Activated T-helper 2 cell treated with anti-CD3 and anti-CD28 coated beads, Interferon-gamma antibody, Interleukin-2, Interleukin-4, amounts not matched to agents 10 μg/mL and 5 μg/mL and 100 μg/mL, durations not matched to agents 14 hours and 24 hours and 36 hours (primary cell): ENCODE results near the gene SLC9C2. TPM values are rescaled to one million over a fixed set of nuclear protein-coding genes. Genes with fewer than 3 reads are reported as not detected.
"Not testable (repeated sequence)": the region's sequence is repeated elsewhere in the genome, so short reads cannot be mapped to it uniquely, and the experiment has no call there.

Experiments used
- DNase-seq: peaks from one replicate; pipeline ENCODE4 v3.0.0; 2021; ENCODE audit warnings: low spot score
- H3K27ac Mint-ChIP-seq: one replicate; pipeline ENCODE4 v1.8.0; 2021; ENCODE audit warnings: mixed read lengths
- H3K27me3 Mint-ChIP-seq: one replicate; pipeline ENCODE4 v1.8.0; 2021; ENCODE audit warnings: low read depth, mixed read lengths
- H3K36me3 Mint-ChIP-seq: one replicate; pipeline ENCODE4 v1.8.0; 2021; ENCODE audit warnings: low read depth, mixed read lengths
- H3K4me1 Mint-ChIP-seq: one replicate; pipeline ENCODE4 v1.8.0; 2021; ENCODE audit warnings: low read depth, mixed read lengths
- H3K4me3 Mint-ChIP-seq: one replicate; pipeline ENCODE4 v1.8.0; 2021; ENCODE audit warnings: low read depth, mild to moderate bottlenecking, moderate library complexity, mixed read lengths
- H3K9me3 Mint-ChIP-seq: one replicate; pipeline ENCODE4 v1.8.0; 2021; ENCODE audit warnings: mixed read lengths
- intact Hi-C: fragments of 100-400 bp; cut with micrococcal nuclease; formaldehyde crosslinking; loops from one replicate; pipeline ENCODE4 v1.15.1; 2023
- total RNA-seq: library from RNA; stranded (reverse); gene quantifications from 2 replicates; pipeline ENCODE4 v1.2.3, GENCODE V29; 2022

The SLC9C2 gene
- total RNA-seq, 1 donor from 2014 or later, result not detected

GRCh38 chr1:173485401-173485800 is 117.5 kb downstream of the SLC9C2 start:
- no peak for DNase-seq
- Mint-ChIP-seq H3K4me1 (peaks cover 6% of the 10 kb centered on the region), H3K27ac (no peak overlapping the region), H3K36me3 (peaks cover 81% of the 10 kb centered on the region), H3K27me3 (no peaks in the 10 kb centered on the region), H3K9me3 (no peaks in the 10 kb centered on the region), H3K4me3 (no peak overlapping the region)
- intact Hi-C loops, result no loop called here

GRCh38 chr1:173484276-173484675 is 118.6 kb downstream of the SLC9C2 start:
- Mint-ChIP-seq H3K4me3 (no peak overlapping the region), H3K36me3 (peaks cover 85% of the 10 kb centered on the region), H3K27me3 (no peaks in the 10 kb centered on the region), H3K4me1 (peaks cover 16% of the 10 kb centered on the region), H3K27ac (no peak overlapping the region), H3K9me3 (no peaks in the 10 kb centered on the region)
- intact Hi-C loops, result no loop called here
- DNase-seq, result no peak

GRCh38 chr1:173482683-173483082 is 120.2 kb downstream of the SLC9C2 start:
- Mint-ChIP-seq H3K27ac (no peak overlapping the region), H3K27me3 (no peaks in the 10 kb centered on the region), H3K36me3 (peaks cover 79% of the 10 kb centered on the region), H3K9me3 (no peaks in the 10 kb centered on the region), H3K4me1 (peaks cover 25% of the 10 kb centered on the region), H3K4me3 (no peak overlapping the region)
- intact Hi-C loops, result no loop called here
- no peak for DNase-seq

- DNase-seq, result no peak
- Mint-ChIP-seq H3K4me3 (no peak overlapping the region), H3K9me3 (no peaks in the 10 kb centered on the region), H3K27me3 (no peaks in the 10 kb centered on the region), H3K27ac (no peak overlapping the region), H3K4me1 (peaks cover 25% of the 10 kb centered on the region), H3K36me3 (peaks cover 69% of the 10 kb centered on the region)
- intact Hi-C loops, result no loop called here
Observed at GRCh38 chr1:173481195-173481772, 121.6 kb downstream of the SLC9C2 start.

- Mint-ChIP-seq H3K4me3 (peak overlapping the region; percentile 24), H3K9me3 (no peaks in the 10 kb centered on the region), H3K4me1 (peaks cover 40% of the 10 kb centered on the region), H3K36me3 (peaks cover 58% of the 10 kb centered on the region), H3K27me3 (no peaks in the 10 kb centered on the region), H3K27ac (no peak overlapping the region)
- intact Hi-C loops, result loop anchor here (5.0 to 10.0 kb wide), 4 partner anchors 543 to 1695 kb away; partner anchors contain the start of genes METTL13, MRPS14 and RC3H1
- no peak for DNase-seq
Observed at GRCh38 chr1:173479649-173480048, 123.2 kb downstream of the SLC9C2 start.

- Mint-ChIP-seq H3K27ac (peak overlapping the region; percentile 78), H3K4me3 (peak overlapping the region; percentile 92), H3K27me3 (no peaks in the 10 kb centered on the region), H3K4me1 (peaks cover 54% of the 10 kb centered on the region), H3K9me3 (no peaks in the 10 kb centered on the region), H3K36me3 (peaks cover 55% of the 10 kb centered on the region)
- DNase-seq, result no peak
- intact Hi-C loops, result loop anchor here (5.0 to 10.0 kb wide), 4 partner anchors 544 to 1693 kb away; partner anchors contain the start of genes METTL13, MRPS14 and RC3H1
Observed at GRCh38 chr1:173478094-173478674, 124.7 kb downstream of the SLC9C2 start.

GRCh38 chr1:173477286-173478093 is 125.4 kb downstream of the SLC9C2 start, which contains the start of gene PRDX6:
Gene PRDX6, plus strand, starts transcription at chr1:173477335. Its CDS starts 63 bp downstream, at chr1:173477398.
- Mint-ChIP-seq H3K4me1 (peaks cover 55% of the 10 kb centered on the region), H3K4me3 (peak within 1 kb of the TSS; percentile 92), H3K27ac (peak within 1 kb of the TSS; percentile 94)

GRCh38 chr1:173476665-173477285 is 126.1 kb downstream of the SLC9C2 start:
- DNase-seq, result peak; percentile 74
- intact Hi-C loops, result loop anchor here (1.0 to 10.0 kb wide), 10 partner anchors 239 to 1692 kb away; partner anchors contain the start of genes CACYBP, CENPL, DARS2 and METTL13
- Mint-ChIP-seq H3K36me3 (peaks cover 52% of the 10 kb centered on the region), H3K27me3 (no peaks in the 10 kb centered on the region), H3K27ac (peak overlapping the region; percentile 94), H3K9me3 (peaks cover 5% of the 10 kb centered on the region), H3K4me3 (peak overlapping the region; percentile 92), H3K4me1 (peaks cover 53% of the 10 kb centered on the region)

More at GRCh38 chr1:173477286-173478093, 125.4 kb downstream of the SLC9C2 start, which contains the start of gene PRDX6:
- Mint-ChIP-seq H3K36me3 (peaks cover 52% of the 10 kb centered on the region), H3K9me3 (no peaks in the 10 kb centered on the region), H3K27me3 (no peaks in the 10 kb centered on the region)
- peak; percentile 75 for DNase-seq
- intact Hi-C loops, result loop anchor here (1.0 to 10.0 kb wide), 10 partner anchors 238 to 1693 kb away; partner anchors contain the start of genes CACYBP, CENPL, DARS2 and METTL13

GRCh38 chr1:173476197-173476664 is 126.6 kb downstream of the SLC9C2 start:
- no peak for DNase-seq
- peak overlapping the region; percentile 90 for H3K4me3 Mint-ChIP-seq
- H3K36me3 Mint-ChIP-seq, result peaks cover 52% of the 10 kb centered on the region
- peaks cover 11% of the 10 kb centered on the region for H3K9me3 Mint-ChIP-seq
- peak overlapping the region; percentile 94 for H3K27ac Mint-ChIP-seq
- H3K27me3 Mint-ChIP-seq, result no peaks in the 10 kb centered on the region
- intact Hi-C loops, result loop anchor here (2.0 to 10.0 kb wide), 9 partner anchors 349 to 1691 kb away; partner anchors contain the start of genes CACYBP, CENPL, DARS2 and METTL13
- peaks cover 50% of the 10 kb centered on the region for H3K4me1 Mint-ChIP-seq

GRCh38 chr1:173475564-173476196 is 127.2 kb downstream of the SLC9C2 start:
- DNase-seq, result no peak
- intact Hi-C loops, result loop anchor here (1.0 to 10.0 kb wide), 11 partner anchors 21 to 1691 kb away; partner anchors contain the start of genes CACYBP, CENPL, DARS2 and METTL13
- peaks cover 50% of the 10 kb centered on the region for H3K4me1 Mint-ChIP-seq

GRCh38 chr1:173474780-173475421 is 128.0 kb downstream of the SLC9C2 start:
- not testable (repeated sequence) for H3K27me3 Mint-ChIP-seq, DNase-seq, H3K27ac Mint-ChIP-seq
- peaks cover 23% of the 10 kb centered on the region for H3K9me3 Mint-ChIP-seq
- intact Hi-C loops, result loop anchor here (1.0 to 10.0 kb wide), 6 partner anchors 20 to 1690 kb away; partner anchors contain the start of genes METTL13, MRPS14 and RC3H1
- peak overlapping the region; percentile 48 for H3K4me3 Mint-ChIP-seq
- peaks cover 55% of the 10 kb centered on the region for H3K36me3 Mint-ChIP-seq
- peaks cover 45% of the 10 kb centered on the region for H3K4me1 Mint-ChIP-seq

More at GRCh38 chr1:173475564-173476196, 127.2 kb downstream of the SLC9C2 start:
- peaks cover 15% of the 10 kb centered on the region for H3K9me3 Mint-ChIP-seq
- H3K27ac Mint-ChIP-seq, result peak overlapping the region; percentile 94
- peaks cover 55% of the 10 kb centered on the region for H3K36me3 Mint-ChIP-seq
- H3K4me3 Mint-ChIP-seq, result peak overlapping the region; percentile 90
- H3K27me3 Mint-ChIP-seq, result no peaks in the 10 kb centered on the region
